Ramos (cell line): ENCODE results near the gene ATP2A3.

ENCODE experiments used
- in situ Hi-C: fragments of 300-500 bp; cut with MboI; formaldehyde crosslinking; loops from one replicate; pipeline ENCODE4 v1.14.3; 2022; ENCODE audit warnings: low sequenced_read_pairs; ENCODE audit not compliant: unreplicated experiment

Gene ATP2A3

DNA sequence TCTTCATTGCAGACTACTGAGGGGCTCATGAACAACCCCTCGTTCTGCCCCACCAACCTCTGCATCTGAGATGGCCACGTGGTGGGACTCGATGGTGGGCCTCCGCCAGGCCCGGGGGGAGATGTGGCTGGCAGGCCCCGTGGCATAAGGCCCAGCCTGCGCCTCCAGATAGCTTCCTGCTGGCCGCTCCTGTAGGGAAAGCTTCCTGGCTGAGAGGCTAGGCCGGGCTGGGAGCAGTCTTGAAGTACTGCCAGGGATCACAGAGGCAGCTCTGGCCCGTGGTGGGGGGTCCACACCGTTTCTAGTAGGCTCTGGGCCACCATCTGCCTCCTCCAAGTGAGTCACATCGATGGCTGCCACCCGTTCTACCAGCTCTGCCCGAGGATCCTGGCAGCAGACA is 79.0 kb downstream of the ATP2A3 start:
- in situ Hi-C loops = no loop called here

- in situ Hi-C loops = no loop called here
Observed at GRCh38 chr17:3884188-3884587, 80.0 kb downstream of the ATP2A3 start.

DNA sequence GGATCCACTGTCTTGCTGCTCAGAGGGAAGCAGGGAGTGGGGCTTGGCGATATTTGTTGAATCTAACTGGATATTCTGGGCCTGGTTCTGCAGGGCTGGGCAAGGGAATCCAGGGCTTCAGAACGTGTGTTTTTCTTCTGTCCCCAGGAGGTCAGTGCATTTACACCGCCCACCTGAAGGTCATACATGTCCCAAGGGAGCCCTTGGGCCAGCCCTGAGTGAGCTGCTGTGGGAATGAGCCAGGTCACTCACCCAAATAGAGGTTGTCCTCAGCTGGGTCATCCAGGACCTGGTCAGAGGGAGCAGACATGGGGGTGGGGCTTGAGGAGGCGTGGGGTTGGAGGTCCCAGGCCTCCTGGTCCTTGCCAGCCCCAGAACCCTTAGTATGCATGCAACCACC is 82.0 kb downstream of the ATP2A3 start:
- in situ Hi-C loops = no loop called here

- in situ Hi-C loops = no loop called here
Observed at GRCh38 chr17:3880983-3881382, 83.3 kb downstream of the ATP2A3 start.

- in situ Hi-C loops = no loop called here
Observed at GRCh38 chr17:3879591-3880417, 84.4 kb downstream of the ATP2A3 start.

DNA sequence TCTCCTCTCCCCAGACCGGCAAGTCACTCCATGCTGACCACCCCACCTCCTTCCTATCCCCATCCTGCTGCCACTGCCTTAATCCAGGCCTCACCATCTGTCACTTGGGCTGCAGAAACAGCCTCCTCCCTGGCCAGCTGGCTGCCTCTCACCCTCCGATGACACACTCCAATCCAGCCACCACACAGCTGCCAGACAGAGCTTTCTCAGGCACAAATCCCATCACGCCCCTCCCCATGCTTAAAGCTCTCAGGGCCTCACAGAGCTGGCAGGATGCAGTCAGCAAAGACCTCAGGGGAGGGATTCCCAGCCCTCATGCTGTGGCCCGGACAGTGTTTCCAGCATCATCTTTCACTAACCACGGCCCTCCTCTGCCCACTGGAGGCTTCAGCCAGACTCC is 85.1 kb downstream of the ATP2A3 start:
- in situ Hi-C loops = no loop called here

- in situ Hi-C loops = no loop called here
Observed at GRCh38 chr17:3877220-3877619, 87.0 kb downstream of the ATP2A3 start.

- in situ Hi-C loops = no loop called here
Observed at GRCh38 chr17:3875317-3875716, 88.9 kb downstream of the ATP2A3 start.
